A549 (cell line): Measurements from ENCODE around the gene TUBA1B.

Experiments used
- BHLHE40 ChIP-seq: IDR thresholded peaks from 2 replicates; pipeline ENCODE4 v1.6.1; 2012; ENCODE audit warnings: low read depth, low read length, inconsistent platforms
- JUN ChIP-seq, 2 experiments: fragments of >200 bp; sonication (Bioruptor Twin); formaldehyde crosslinking; IDR thresholded peaks; 2 replicates in 1 of 2; 3 replicates in 1 of 2; pipeline ENCODE4 v1.6.1; 2016 to 2017
- MAZ ChIP-seq: fragments of 150-350 bp; IDR thresholded peaks from 2 replicates; pipeline ENCODE4 v1.6.1; 2014; ENCODE audit warnings: antibody characterized with exemption, low read depth, low read length, borderline replicate concordance
- POLR2A ChIP-seq: IDR thresholded peaks from 2 replicates; pipeline ENCODE4 v1.6.1; 2012; ENCODE audit warnings: mild to moderate bottlenecking, low read length
- TF ChIP-seq, protein P1 (sequence below): IDR thresholded peaks from 2 replicates; pipeline ENCODE4 v1.6.1; 2012

DNA sequence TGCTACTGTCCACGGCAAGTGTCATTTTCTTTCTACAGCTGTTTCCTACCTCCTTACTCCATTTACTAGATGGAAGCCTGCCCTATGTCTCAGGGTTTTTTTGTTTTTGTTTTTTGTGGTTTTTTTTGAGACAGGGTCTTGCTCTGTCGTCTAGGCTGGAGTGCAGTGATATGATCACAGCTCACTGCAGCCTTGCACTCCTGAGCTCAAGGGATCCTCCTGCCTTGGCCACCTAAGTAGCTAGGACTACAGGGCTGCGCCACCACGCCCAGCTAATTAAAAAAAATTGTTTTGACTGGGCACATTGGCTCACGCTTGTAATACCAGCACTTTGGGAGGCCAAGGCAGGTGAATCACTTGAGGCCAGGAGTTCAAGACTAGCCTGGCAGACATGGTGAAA lies 43.0 kb upstream of the TUBA1B start:
- TF ChIP-seq JUN (IDR thresholded peaks at IDR 0.05) (no peak), BHLHE40 (no peak), MAZ (no peak), POLR2A (no peak)
- TF ChIP-seq, protein P1, sequence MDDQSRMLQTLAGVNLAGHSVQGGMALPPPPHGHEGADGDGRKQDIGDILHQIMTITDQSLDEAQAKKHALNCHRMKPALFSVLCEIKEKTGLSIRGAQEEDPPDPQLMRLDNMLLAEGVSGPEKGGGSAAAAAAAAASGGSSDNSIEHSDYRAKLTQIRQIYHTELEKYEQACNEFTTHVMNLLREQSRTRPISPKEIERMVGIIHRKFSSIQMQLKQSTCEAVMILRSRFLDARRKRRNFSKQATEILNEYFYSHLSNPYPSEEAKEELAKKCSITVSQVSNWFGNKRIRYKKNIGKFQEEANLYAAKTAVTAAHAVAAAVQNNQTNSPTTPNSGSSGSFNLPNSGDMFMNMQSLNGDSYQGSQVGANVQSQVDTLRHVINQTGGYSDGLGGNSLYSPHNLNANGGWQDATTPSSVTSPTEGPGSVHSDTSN: no peak
